Measurements from ENCODE around the gene MAB21L1. TPM values are rescaled to one million over a fixed set of nuclear protein-coding genes. Genes with fewer than 3 reads are reported as not detected.

Gene MAB21L1
- total and polyA plus RNA-seq, 4 donors, result under 0.01 to 0.07 (median 0.03) TPM; not detected in 1

DNA sequence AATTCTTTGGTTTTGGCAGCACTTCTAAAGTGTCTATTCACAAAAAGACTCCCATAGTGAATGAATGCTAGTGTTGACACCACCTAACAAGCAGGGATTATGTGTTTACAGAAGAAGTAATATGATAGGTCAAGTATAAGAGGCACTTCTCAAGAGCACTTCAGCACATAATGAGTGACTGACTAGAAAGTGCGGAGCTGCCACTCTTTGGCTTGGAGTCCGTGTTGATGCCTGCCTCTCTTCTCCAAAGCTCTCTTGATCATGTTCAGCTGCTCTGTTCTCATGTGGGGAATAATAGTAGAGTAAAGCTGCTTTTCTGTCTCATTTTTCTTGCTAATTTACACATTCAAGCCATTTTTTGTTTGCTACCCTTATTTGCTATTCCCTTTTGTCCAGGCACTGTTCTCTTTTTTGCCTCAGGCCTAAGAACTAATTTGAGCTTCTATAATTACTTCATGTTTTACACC lies 22.7 kb upstream of the MAB21L1 start:
- no peaks in the 10 kb centered on the region for H3K36me3 ChIP-seq (ENCODE audit: control insufficient read depth in 4 of 4, insufficient read depth in 3 of 4, low read depth in 1 of 4, low read length in 3 of 4)
- no peaks in the 10 kb centered on the region for H3K27me3 ChIP-seq (ENCODE audit: control insufficient read depth in 4 of 4, insufficient read depth in 4 of 4, low read length in 3 of 4)
- WGBS, result 91% methylated on average over 2 of the region's 2 CpGs
- H3K9me3 ChIP-seq (ENCODE audit: control insufficient read depth in 4 of 4, low read length in 3 of 4), result no peaks in the 10 kb centered on the region
- H3K27ac ChIP-seq (ENCODE audit: low read depth in 1 of 2, low read length in 2 of 2), result no peak overlapping the region
- no peak overlapping the region for H3K4me3 ChIP-seq (ENCODE audit: low read depth in 1 of 3, low read length in 3 of 3)
- H3K9ac ChIP-seq (ENCODE audit: low read depth in 1 of 2, low read length in 2 of 2), result no peak overlapping the region
- TF ChIP-seq HNF4G (IDR thresholded peaks at IDR 0.05), result no peak
- TF ChIP-seq, protein P1, sequence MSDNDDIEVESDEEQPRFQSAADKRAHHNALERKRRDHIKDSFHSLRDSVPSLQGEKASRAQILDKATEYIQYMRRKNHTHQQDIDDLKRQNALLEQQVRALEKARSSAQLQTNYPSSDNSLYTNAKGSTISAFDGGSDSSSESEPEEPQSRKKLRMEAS (IDR thresholded peaks at IDR 0.05), result no peak
- TF ChIP-seq HNF4A (conservative IDR thresholded peaks at IDR 0.05), result no peak
- TF ChIP-seq NR2F2 (IDR thresholded peaks at IDR 0.05), result no peak
- TF ChIP-seq FOXA2 (IDR thresholded peaks at IDR 0.05), result no peak
- TF ChIP-seq ZBTB33 (IDR thresholded peaks at IDR 0.05), result no peak
- TF ChIP-seq JUND (IDR thresholded peaks at IDR 0.05), result no peak
- TF ChIP-seq, protein P2, sequence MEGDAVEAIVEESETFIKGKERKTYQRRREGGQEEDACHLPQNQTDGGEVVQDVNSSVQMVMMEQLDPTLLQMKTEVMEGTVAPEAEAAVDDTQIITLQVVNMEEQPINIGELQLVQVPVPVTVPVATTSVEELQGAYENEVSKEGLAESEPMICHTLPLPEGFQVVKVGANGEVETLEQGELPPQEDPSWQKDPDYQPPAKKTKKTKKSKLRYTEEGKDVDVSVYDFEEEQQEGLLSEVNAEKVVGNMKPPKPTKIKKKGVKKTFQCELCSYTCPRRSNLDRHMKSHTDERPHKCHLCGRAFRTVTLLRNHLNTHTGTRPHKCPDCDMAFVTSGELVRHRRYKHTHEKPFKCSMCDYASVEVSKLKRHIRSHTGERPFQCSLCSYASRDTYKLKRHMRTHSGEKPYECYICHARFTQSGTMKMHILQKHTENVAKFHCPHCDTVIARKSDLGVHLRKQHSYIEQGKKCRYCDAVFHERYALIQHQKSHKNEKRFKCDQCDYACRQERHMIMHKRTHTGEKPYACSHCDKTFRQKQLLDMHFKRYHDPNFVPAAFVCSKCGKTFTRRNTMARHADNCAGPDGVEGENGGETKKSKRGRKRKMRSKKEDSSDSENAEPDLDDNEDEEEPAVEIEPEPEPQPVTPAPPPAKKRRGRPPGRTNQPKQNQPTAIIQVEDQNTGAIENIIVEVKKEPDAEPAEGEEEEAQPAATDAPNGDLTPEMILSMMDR (IDR thresholded peaks at IDR 0.05; ENCODE audit: low read depth, low read length, missing input control), result no peak
- TF ChIP-seq GABPA (IDR thresholded peaks at IDR 0.05 in 1 of 2, conservative IDR thresholded peaks at IDR 0.05 in 1 of 2), result no peak
- TF ChIP-seq SP1 (IDR thresholded peaks at IDR 0.05), result no peak
- no peak for TF ChIP-seq TAF1 (conservative IDR thresholded peaks at IDR 0.05)
- no peak for TF ChIP-seq YY1 (IDR thresholded peaks at IDR 0.05)
- no peak for TF ChIP-seq RXRA (IDR thresholded peaks at IDR 0.05)
- TF ChIP-seq EGR1 (IDR thresholded peaks at IDR 0.05; ENCODE audit: low read depth in 2 of 2), result no peak
- no peak for TF ChIP-seq FOXA1 (IDR thresholded peaks at IDR 0.05)
- TF ChIP-seq ATF3 (IDR thresholded peaks at IDR 0.05), result no peak
- no peak for TF ChIP-seq RAD21 (IDR thresholded peaks at IDR 0.05)
- TF ChIP-seq, protein P3, sequence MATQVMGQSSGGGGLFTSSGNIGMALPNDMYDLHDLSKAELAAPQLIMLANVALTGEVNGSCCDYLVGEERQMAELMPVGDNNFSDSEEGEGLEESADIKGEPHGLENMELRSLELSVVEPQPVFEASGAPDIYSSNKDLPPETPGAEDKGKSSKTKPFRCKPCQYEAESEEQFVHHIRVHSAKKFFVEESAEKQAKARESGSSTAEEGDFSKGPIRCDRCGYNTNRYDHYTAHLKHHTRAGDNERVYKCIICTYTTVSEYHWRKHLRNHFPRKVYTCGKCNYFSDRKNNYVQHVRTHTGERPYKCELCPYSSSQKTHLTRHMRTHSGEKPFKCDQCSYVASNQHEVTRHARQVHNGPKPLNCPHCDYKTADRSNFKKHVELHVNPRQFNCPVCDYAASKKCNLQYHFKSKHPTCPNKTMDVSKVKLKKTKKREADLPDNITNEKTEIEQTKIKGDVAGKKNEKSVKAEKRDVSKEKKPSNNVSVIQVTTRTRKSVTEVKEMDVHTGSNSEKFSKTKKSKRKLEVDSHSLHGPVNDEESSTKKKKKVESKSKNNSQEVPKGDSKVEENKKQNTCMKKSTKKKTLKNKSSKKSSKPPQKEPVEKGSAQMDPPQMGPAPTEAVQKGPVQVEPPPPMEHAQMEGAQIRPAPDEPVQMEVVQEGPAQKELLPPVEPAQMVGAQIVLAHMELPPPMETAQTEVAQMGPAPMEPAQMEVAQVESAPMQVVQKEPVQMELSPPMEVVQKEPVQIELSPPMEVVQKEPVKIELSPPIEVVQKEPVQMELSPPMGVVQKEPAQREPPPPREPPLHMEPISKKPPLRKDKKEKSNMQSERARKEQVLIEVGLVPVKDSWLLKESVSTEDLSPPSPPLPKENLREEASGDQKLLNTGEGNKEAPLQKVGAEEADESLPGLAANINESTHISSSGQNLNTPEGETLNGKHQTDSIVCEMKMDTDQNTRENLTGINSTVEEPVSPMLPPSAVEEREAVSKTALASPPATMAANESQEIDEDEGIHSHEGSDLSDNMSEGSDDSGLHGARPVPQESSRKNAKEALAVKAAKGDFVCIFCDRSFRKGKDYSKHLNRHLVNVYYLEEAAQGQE (IDR thresholded peaks at IDR 0.05), result no peak
- no peak for DNase-seq (ENCODE audit: low spot score)
- no peaks in the 10 kb centered on the region for H3K4me1 ChIP-seq (ENCODE audit: control insufficient read depth in 4 of 4, insufficient read depth in 4 of 4, low read length in 3 of 4)

Measured in liver (tissue), 9 donors.